GM18507 (cell line): Measurements from ENCODE around the gene SHC2.

Source experiments
- DNase-seq: peaks from one replicate; pipeline ENCODE4 v3.0.0; 2011; ENCODE audit warnings: low read depth; ENCODE audit not compliant: insufficient read length; ENCODE audit errors: extremely low spot score
- FAIRE-seq: peaks from 2 replicates; lab custom pipeline; 2011; peaks lifted over from hg19 to GRCh38; lab: Jason Lieb, UNC

The SHC2 gene

GRCh38 chr19:370641-371330, 90.0 kb downstream of the SHC2 start:
- DNase-seq: no peak
- FAIRE-seq: no peak

GRCh38 chr19:369876-370275, 91.0 kb downstream of the SHC2 start:
- DNase-seq: no peak
- FAIRE-seq: no peak

DNA sequence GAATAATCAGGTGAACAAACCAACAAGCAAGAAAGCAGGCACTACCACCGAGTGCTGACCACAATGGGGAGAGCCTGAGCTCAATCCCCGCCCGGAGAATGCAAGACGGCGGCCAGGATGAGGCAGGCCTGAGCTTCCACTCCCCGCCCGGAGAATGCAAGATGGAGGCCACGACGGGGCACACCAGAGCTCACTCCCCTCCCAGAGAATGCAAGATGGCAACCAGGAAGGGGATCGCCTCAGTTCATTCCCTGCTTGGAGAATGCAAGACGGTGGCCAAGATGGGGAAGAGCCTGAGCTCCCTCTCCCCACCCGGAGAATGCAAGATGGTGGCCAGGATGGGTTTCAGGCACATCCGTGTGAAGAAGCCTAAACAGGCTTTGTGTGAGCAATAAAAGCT, 91.6 kb downstream of the SHC2 start:
- no peak for FAIRE-seq
- no peak for DNase-seq

DNA sequence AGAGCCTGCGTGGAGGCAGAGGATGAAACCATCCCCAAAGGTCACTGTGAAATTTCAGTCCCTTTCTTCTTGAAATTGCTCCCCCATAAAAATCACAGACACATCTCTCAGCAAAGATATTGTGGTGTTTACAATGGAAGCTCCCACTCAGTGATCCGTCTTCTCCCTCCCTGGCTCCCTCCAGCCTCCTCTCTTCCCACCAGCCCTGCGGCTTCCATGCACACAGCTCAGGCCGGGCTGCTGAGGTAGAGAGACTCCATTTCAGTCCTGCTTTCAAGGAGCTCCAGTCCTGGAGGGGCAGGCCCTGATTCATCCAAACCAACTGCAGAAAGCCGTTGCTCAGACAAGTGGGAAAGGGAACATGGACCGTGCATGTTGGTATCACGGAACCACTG, 92.2 kb downstream of the SHC2 start:
- FAIRE-seq (no peak), DNase-seq (no peak)

GRCh38 chr19:367963-368629, 92.7 kb downstream of the SHC2 start:
- FAIRE-seq: no peak
- DNase-seq: no peak

DNA sequence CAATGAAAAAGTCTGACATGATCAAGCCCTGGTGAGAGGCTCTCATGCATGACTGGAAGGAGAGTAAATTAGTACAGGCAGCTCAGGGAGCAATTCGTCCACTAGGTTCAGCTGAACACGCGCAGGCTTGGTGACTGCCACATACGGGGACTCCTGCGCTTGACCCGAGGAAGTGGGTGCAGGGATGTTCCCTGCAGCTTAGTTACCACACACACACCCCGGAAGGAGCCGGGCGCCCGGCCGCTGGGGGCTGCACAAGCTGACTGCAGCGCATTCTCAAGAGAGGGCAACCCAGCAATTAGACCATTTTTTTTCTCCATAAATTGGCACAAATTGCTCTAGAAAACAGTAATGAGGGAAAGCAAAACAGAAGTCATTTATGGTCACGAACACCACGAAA, 93.3 kb downstream of the SHC2 start:
- no peak for DNase-seq
- FAIRE-seq: no peak

DNA sequence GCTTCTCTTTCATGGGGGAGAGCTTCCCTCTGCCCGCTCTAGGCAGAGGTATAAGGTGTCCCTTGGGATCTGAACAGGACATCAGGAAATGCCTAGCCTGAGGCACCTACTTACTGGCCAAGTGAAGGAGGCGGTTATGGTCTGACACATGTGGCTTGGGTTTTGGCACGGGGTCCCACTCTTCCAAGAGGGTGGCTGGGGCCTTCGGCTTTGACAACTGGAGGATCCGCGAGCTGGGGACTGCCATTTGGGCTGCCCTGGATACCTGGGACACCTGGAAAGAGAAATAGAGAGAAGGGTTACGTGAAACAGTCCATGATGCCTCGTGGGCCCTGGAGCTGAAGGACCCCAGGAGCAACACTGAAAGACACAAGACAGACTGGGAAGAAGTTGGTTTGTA, 93.9 kb downstream of the SHC2 start:
- FAIRE-seq (no peak), DNase-seq (no peak)
